TTC549 (cell line): ENCODE results near the gene SIK1.
"Not testable (repeated sequence)": the region's sequence is repeated elsewhere in the genome, so short reads cannot be mapped to it uniquely, and the experiment has no call there.

ENCODE experiments used
- FAIRE-seq: peaks from 2 replicates; lab custom pipeline; 2012; peaks lifted over from hg19 to GRCh38; lab: Jason Lieb, UNC

Gene SIK1

GRCh38 chr21:43426404-43427241 lies at the start of gene SIK1:
Gene SIK1, minus strand, starts transcription at chr21:43427131. Its CDS starts 953 bp downstream, at chr21:43426178.
- FAIRE-seq = not testable (repeated sequence)

GRCh38 chr21:43471597-43472242 lies 44.8 kb upstream of the SIK1 start:
- FAIRE-seq = not testable (repeated sequence)

- not testable (repeated sequence) for FAIRE-seq
These were observed 43.0 kb upstream of the SIK1 start for GRCh38 chr21:43469719-43470458.

GRCh38 chr21:43467785-43468184 lies 40.9 kb upstream of the SIK1 start:
- no peak for FAIRE-seq

- FAIRE-seq = not testable (repeated sequence)
These were observed 38.2 kb upstream of the SIK1 start for GRCh38 chr21:43465159-43465558.

GRCh38 chr21:43463498-43464261 lies 36.7 kb upstream of the SIK1 start:
- FAIRE-seq = not testable (repeated sequence)

GRCh38 chr21:43462932-43463331 lies 36.0 kb upstream of the SIK1 start:
- not testable (repeated sequence) for FAIRE-seq

GRCh38 chr21:43460475-43460874 lies 33.5 kb upstream of the SIK1 start:
- not testable (repeated sequence) for FAIRE-seq

- not testable (repeated sequence) for FAIRE-seq
These were observed 32.1 kb upstream of the SIK1 start for GRCh38 chr21:43458995-43459394.

- FAIRE-seq = not testable (repeated sequence)
These were observed 29.8 kb upstream of the SIK1 start for GRCh38 chr21:43456616-43457314.

GRCh38 chr21:43455717-43456116 lies 28.8 kb upstream of the SIK1 start:
- not testable (repeated sequence) for FAIRE-seq

- not testable (repeated sequence) for FAIRE-seq
These were observed 27.2 kb upstream of the SIK1 start for GRCh38 chr21:43454176-43454575.

- FAIRE-seq = not testable (repeated sequence)
These were observed 24.9 kb upstream of the SIK1 start for GRCh38 chr21:43451850-43452249.

GRCh38 chr21:43450287-43450686 lies 23.4 kb upstream of the SIK1 start:
- not testable (repeated sequence) for FAIRE-seq

GRCh38 chr21:43447353-43447977 lies 20.5 kb upstream of the SIK1 start:
- not testable (repeated sequence) for FAIRE-seq

GRCh38 chr21:43446277-43446932 lies 19.5 kb upstream of the SIK1 start:
- not testable (repeated sequence) for FAIRE-seq

GRCh38 chr21:43444524-43444923 lies 17.6 kb upstream of the SIK1 start:
- not testable (repeated sequence) for FAIRE-seq

- not testable (repeated sequence) for FAIRE-seq
These were observed 15.6 kb upstream of the SIK1 start for GRCh38 chr21:43442571-43442970.

GRCh38 chr21:43440835-43441727 lies 14.2 kb upstream of the SIK1 start:
- FAIRE-seq = not testable (repeated sequence)
